A673 (cell line): Measurements from ENCODE around the gene MFNG. TPM values are rescaled to one million over a fixed set of nuclear protein-coding genes. Genes with fewer than 3 reads are reported as not detected.

ENCODE experiments used
- BruUV-seq: library from RNA; stranded (reverse); fragments of 400-500 nt; replicated peaks from 2 replicates; lab custom pipeline; 2021; lab: Mats Ljungman, UMichigan
- CTCF ChIA-PET: fragments of 300-600 bp; sonication (Branson Sonifier 250); formaldehyde crosslinking; loops from one replicate; lab custom pipeline; 2022; ENCODE audit warnings: antibody characterized with exemption; lab: Charles Lee
- POLR2A ChIA-PET: fragments of 300-600 bp; sonication (Branson Sonifier 250); formaldehyde crosslinking; loops from one replicate; lab custom pipeline; 2022; ENCODE audit warnings: antibody characterized with exemption; ENCODE audit not compliant: low non-redundant PET; lab: Charles Lee
- DNase-seq: peaks from one replicate; pipeline ENCODE4 v3.0.0-alpha.2; 2015; ENCODE audit warnings: low spot score
- H3K27ac ChIP-seq: fragments of 200-600 bp; sonication (generic); 2 replicates; pipeline ENCODE4 v1.5.1; 2016; ENCODE audit warnings: mixed run types, low read depth, mild to moderate bottlenecking, mixed read lengths, antibody characterized with exemption, low read length; ENCODE audit not compliant: poor library complexity, severe bottlenecking
- H3K27me3 ChIP-seq: fragments of 200-600 bp; sonication (generic); replicated peaks from 2 replicates; pipeline ENCODE4 v1.6.1; 2017; ENCODE audit warnings: mixed run types, low read depth, mild to moderate bottlenecking, mixed read lengths, antibody characterized with exemption, low read length; ENCODE audit not compliant: insufficient read depth, poor library complexity
- H3K36me3 ChIP-seq: fragments of 200-600 bp; sonication (generic); 2 replicates; pipeline ENCODE4 v1.6.1; 2016; ENCODE audit warnings: mixed run types, mild to moderate bottlenecking, mixed read lengths, antibody characterized with exemption, low read length; ENCODE audit not compliant: insufficient read depth, poor library complexity, severe bottlenecking
- H3K4me1 ChIP-seq: fragments of 200-600 bp; sonication (generic); 2 replicates; pipeline ENCODE4 v1.6.1; 2017; ENCODE audit warnings: mixed run types, mild to moderate bottlenecking, mixed read lengths, antibody characterized with exemption, low read length; ENCODE audit not compliant: insufficient read depth, poor library complexity, severe bottlenecking
- H3K4me3 ChIP-seq: fragments of 200-600 bp; sonication (generic); 2 replicates; pipeline ENCODE4 v1.5.1; 2016; ENCODE audit warnings: low read depth, mixed run types, mild to moderate bottlenecking, mixed read lengths, low read length; ENCODE audit not compliant: poor library complexity, severe bottlenecking
- H3K9me3 ChIP-seq: fragments of 200-600 bp; sonication (generic); 2 replicates; pipeline ENCODE4 v1.6.1; 2016; ENCODE audit warnings: mixed run types, low read depth, mild to moderate bottlenecking, mixed read lengths, antibody characterized with exemption, low read length; ENCODE audit not compliant: poor library complexity, severe bottlenecking
- EZH2 ChIP-seq: fragments of 200-600 bp; sonication (generic); IDR thresholded peaks from 2 replicates; pipeline ENCODE4 v1.6.1; 2017; ENCODE audit warnings: borderline replicate concordance, low read depth, mild to moderate bottlenecking, mixed read lengths, antibody characterized with exemption, low read length; ENCODE audit not compliant: poor library complexity, severe bottlenecking
- intact Hi-C: fragments of 100-400 bp; cut with micrococcal nuclease; formaldehyde crosslinking; loops from one replicate; pipeline ENCODE4 v1.10.0; 2022; ENCODE audit not compliant: unreplicated experiment
- total RNA-seq: library from RNA; stranded (reverse); gene quantifications from 2 replicates; pipeline ENCODE4 v1.2.3, GENCODE V29; 2021
- TF ChIP-seq, protein P1 (sequence below): fragments of 300-800, 200-600 bp; sonication (generic); conservative IDR thresholded peaks from 2 replicates; pipeline ENCODE4 v1.5.1; 2017; ENCODE audit warnings: low read depth, mild to moderate bottlenecking, antibody characterized with exemption, low read length, moderate library complexity, mixed read lengths

MFNG gene
- total RNA-seq, 1 experiment from 2014 or later, result not detected

DNA sequence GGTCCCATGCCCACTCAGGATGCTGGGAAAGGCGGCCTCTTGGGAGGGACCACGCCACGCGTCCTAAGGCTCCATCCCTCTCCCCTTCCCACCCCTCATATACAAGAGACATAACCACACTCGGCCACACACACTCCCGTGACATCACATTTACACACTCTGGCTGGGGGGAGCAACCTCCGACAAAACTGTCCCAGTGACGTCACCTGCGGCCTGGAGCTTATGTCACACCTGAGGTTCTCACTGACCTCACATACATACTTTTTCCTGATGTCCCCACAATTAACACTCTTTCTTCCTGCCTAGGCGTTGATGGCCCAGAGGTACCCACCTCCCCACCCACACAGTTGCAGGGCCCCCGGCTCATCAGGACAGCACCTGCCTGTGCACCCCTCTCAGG is 60.8 kb downstream of the MFNG start:
- CTCF ChIA-PET, result no interaction called here
- DNase-seq, result no peak
- Histone ChIP-seq H3K4me1 (no peaks in the 10 kb centered on the region), H3K36me3 (no peaks in the 10 kb centered on the region), H3K4me3 (no peak overlapping the region), H3K27ac (no peak overlapping the region), H3K27me3 (peaks cover 53% of the 10 kb centered on the region), H3K9me3 (no peaks in the 10 kb centered on the region)
- no TSS peak for BruUV-seq
- TF ChIP-seq, protein P1, sequence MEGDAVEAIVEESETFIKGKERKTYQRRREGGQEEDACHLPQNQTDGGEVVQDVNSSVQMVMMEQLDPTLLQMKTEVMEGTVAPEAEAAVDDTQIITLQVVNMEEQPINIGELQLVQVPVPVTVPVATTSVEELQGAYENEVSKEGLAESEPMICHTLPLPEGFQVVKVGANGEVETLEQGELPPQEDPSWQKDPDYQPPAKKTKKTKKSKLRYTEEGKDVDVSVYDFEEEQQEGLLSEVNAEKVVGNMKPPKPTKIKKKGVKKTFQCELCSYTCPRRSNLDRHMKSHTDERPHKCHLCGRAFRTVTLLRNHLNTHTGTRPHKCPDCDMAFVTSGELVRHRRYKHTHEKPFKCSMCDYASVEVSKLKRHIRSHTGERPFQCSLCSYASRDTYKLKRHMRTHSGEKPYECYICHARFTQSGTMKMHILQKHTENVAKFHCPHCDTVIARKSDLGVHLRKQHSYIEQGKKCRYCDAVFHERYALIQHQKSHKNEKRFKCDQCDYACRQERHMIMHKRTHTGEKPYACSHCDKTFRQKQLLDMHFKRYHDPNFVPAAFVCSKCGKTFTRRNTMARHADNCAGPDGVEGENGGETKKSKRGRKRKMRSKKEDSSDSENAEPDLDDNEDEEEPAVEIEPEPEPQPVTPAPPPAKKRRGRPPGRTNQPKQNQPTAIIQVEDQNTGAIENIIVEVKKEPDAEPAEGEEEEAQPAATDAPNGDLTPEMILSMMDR, result no peak
- no peak for TF ChIP-seq EZH2
- intact Hi-C loops, result loop anchor here (10.0 kb wide), 1 partner anchor 151 kb away; no protein-coding TSS in a partner anchor
- POLR2A ChIA-PET, result no interaction called here

DNA sequence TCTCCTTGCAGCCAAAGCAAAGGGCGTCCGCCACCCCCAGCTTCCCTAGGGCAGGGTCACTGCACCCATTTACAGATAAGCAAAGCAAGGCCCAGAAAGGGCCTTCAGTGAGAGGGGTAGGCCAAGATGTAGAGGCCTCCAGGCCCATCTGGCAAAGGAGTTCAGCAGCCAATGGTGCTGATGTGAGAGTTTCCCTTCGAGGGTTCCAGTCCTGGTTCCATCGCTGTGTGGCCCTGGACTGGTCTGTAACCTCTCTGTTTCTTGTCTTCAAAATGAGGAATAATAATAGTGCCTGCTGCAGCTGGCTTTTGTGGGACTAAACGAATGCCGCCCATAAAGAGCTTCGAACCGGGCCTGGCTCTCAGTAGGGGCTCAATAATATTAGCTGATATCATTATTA is 62.9 kb downstream of the MFNG start:
- POLR2A ChIA-PET, result no interaction called here
- TF ChIP-seq, protein P1, result no peak
- TF ChIP-seq EZH2, result no peak
- DNase-seq, result no peak

DNA sequence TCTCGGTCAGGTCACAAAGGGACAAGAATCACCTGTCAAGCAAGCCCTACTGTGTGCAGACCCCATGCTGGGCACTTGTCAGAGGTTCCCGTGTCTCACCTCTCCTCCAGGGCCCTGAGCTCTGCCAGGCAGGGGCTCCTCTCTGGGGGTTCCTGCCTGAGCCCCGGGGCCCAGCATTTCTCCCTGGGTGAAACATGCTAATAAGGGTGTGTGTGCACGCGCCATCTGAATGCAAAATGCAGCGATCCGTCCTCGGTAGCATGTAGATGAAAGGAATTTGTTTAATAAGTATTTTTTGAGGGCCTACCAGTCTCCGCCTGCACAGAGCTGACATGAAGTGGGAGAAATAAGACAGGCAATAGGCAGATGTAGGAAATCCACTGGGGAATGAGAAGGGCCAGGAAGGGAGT is 64.7 kb downstream of the MFNG start:
- CTCF ChIA-PET, result no interaction called here
- POLR2A ChIA-PET, result no interaction called here
- H3K4me3 ChIP-seq, result no peak overlapping the region
- DNase-seq, result no peak
- no peaks in the 10 kb centered on the region for H3K9me3 ChIP-seq
- no TSS peak for BruUV-seq
- intact Hi-C loops, result loop anchor here (10.0 kb wide), 1 partner anchor 147 kb away; no protein-coding TSS in a partner anchor
- TF ChIP-seq EZH2, result no peak
- TF ChIP-seq, protein P1, result no peak
- H3K4me1 ChIP-seq, result no peaks in the 10 kb centered on the region
- H3K36me3 ChIP-seq, result no peaks in the 10 kb centered on the region
- peaks cover 47% of the 10 kb centered on the region for H3K27me3 ChIP-seq
- no peak overlapping the region for H3K27ac ChIP-seq

More for the DNA sequence above, 62.9 kb downstream of the MFNG start:
- H3K4me3 ChIP-seq, result no peak overlapping the region
- no TSS peak for BruUV-seq
- H3K27ac ChIP-seq, result no peak overlapping the region
- CTCF ChIA-PET, result no interaction called here
- H3K36me3 ChIP-seq, result no peaks in the 10 kb centered on the region
- no peaks in the 10 kb centered on the region for H3K9me3 ChIP-seq
- intact Hi-C loops, result loop anchor here (10.0 kb wide), 1 partner anchor 148 kb away; no protein-coding TSS in a partner anchor
- no peaks in the 10 kb centered on the region for H3K4me1 ChIP-seq
- H3K27me3 ChIP-seq, result peaks cover 65% of the 10 kb centered on the region
